Right atrium auricular region (tissue), 2 donors: Measurements from ENCODE around the gene AMT. TPM values are rescaled to one million over a fixed set of nuclear protein-coding genes. Genes with fewer than 3 reads are reported as not detected.

Experiments
- DNase-seq: peaks from one replicate; pipeline ENCODE4 v3.0.0-alpha.2; 2019; ENCODE audit warnings: low spot score
- H3K27ac ChIP-seq, 2 donors: fragments of 200-600 bp; sonication (generic); 1 replicate in 1 of 2; 2 replicates in 1 of 2; pipeline ENCODE4 v1.5.1; 2016 to 2019
- H3K27me3 ChIP-seq, 2 donors: fragments of 200-600 bp; sonication (generic); one replicate each; pipeline versions ENCODE4 v1.5.1 to v1.6.0; 2017 to 2019
- H3K36me3 ChIP-seq: fragments of 200-600 bp; sonication (generic); one replicate; pipeline ENCODE4 v1.5.1; 2016
- H3K4me1 ChIP-seq, 2 donors: fragments of 200-600 bp; sonication (generic); one replicate each; pipeline versions ENCODE4 v1.5.1 to v1.6.0; 2017 to 2019
- H3K4me3 ChIP-seq, 2 donors: fragments of 200-600 bp; sonication (generic); 1 replicate in 1 of 2; 2 replicates in 1 of 2; pipeline ENCODE4 v1.5.1; 2017 to 2019; ENCODE audit warnings: mild to moderate bottlenecking in 1 of 2, moderate library complexity in 1 of 2
- H3K9me3 ChIP-seq, 2 donors: fragments of 200-600 bp; sonication (generic); one replicate each; pipeline ENCODE4 v1.5.1; 2019
- CTCF ChIP-seq, 2 donors: fragments of 200-600 bp; sonication (generic); IDR thresholded peaks; one replicate each; pipeline ENCODE4 v1.5.1; 2019; ENCODE audit warnings: antibody characterized with exemption in 2 of 2
- total RNA-seq, 2 donors: library from RNA; depleted of rRNA; stranded (reverse); fragments of >200 nt; gene quantifications; one replicate each; pipeline ENCODE4 v1.1.0, GENCODE V29; 2016

AMT gene
- total RNA-seq, 2 donors from 2014 or later: 6.6 to 17.6 TPM

- DNase-seq: no peak
- TF ChIP-seq CTCF (IDR thresholded peaks at IDR 0.05): no peak
- Histone ChIP-seq H3K27me3 (no peaks in the 10 kb centered on the region), H3K27ac (peak overlapping the region; percentile 90 to 92), H3K4me3 (peak overlapping the region; percentile 73 to 85), H3K9me3 (no peaks in the 10 kb centered on the region), H3K4me1 (peaks cover 0 to 61% of the 10 kb centered on the region in 2 donors), H3K36me3 (peaks cover 17% of the 10 kb centered on the region)
Measured at GRCh38 chr3:49412632-49413337, 9.5 kb downstream of the AMT start.

- DNase-seq: peak; percentile 100
- H3K4me1 ChIP-seq: peaks cover 0 to 63% of the 10 kb centered on the region in 2 donors
- peak within 1 kb of the TSS; percentile 78 to 85 for H3K4me3 ChIP-seq
- no peaks in the 10 kb centered on the region for H3K9me3 ChIP-seq
- peak within 1 kb of the TSS; percentile 90 to 92 for H3K27ac ChIP-seq
- TF ChIP-seq CTCF (IDR thresholded peaks at IDR 0.05): no peak
- no peaks in the 10 kb centered on the region for H3K27me3 ChIP-seq
- peaks cover 13% of the 10 kb centered on the region for H3K36me3 ChIP-seq
Measured at GRCh38 chr3:49411968-49412631, 10.2 kb downstream of the AMT start, which contains the start of the genes RHOA and TCTA. TSS of gene RHOA (minus strand) at chr3:49411976. CDS start at chr3:49375589, 36,387 bp downstream. TSS of gene TCTA (plus strand) at chr3:49412423. CDS start at chr3:49412427, 4 bp downstream.

GRCh38 chr3:49411535-49411967, 10.7 kb downstream of the AMT start:
- no peak for DNase-seq
- Histone ChIP-seq H3K9me3 (no peaks in the 10 kb centered on the region), H3K4me1 (peaks cover 0 to 68% of the 10 kb centered on the region in 2 donors), H3K27me3 (no peaks in the 10 kb centered on the region), H3K36me3 (peaks cover 13% of the 10 kb centered on the region), H3K27ac (peak overlapping the region; percentile 90 to 92), H3K4me3 (peak overlapping the region; percentile 78 to 85)
- no peak for TF ChIP-seq CTCF (IDR thresholded peaks at IDR 0.05)

GRCh38 chr3:49410846-49411534, 11.3 kb downstream of the AMT start:
- no peak for TF ChIP-seq CTCF (IDR thresholded peaks at IDR 0.05)
- peak overlapping the region; percentile 90 to 92 for H3K27ac ChIP-seq
- peak overlapping the region; percentile 78 to 85 for H3K4me3 ChIP-seq
- no peaks in the 10 kb centered on the region for H3K9me3 ChIP-seq
- peaks cover 13% of the 10 kb centered on the region for H3K36me3 ChIP-seq
- peaks cover 0 to 67% of the 10 kb centered on the region in 2 donors for H3K4me1 ChIP-seq
- H3K27me3 ChIP-seq: no peaks in the 10 kb centered on the region
- no peak for DNase-seq

- no peaks in the 10 kb centered on the region for H3K27me3 ChIP-seq
- no peak for DNase-seq
- H3K9me3 ChIP-seq: no peaks in the 10 kb centered on the region
- peak overlapping the region; percentile 90 to 92 for H3K27ac ChIP-seq
- peaks cover 0 to 68% of the 10 kb centered on the region in 2 donors for H3K4me1 ChIP-seq
- no peak for TF ChIP-seq CTCF (IDR thresholded peaks at IDR 0.05)
- H3K36me3 ChIP-seq: peaks cover 9% of the 10 kb centered on the region
- peak overlapping the region; percentile 78 to 85 for H3K4me3 ChIP-seq
Measured at GRCh38 chr3:49410066-49410845, 12.0 kb downstream of the AMT start.
